ENCODE data around the gene TNFSF12.

TNFSF12 gene

GRCh38 chr17:7550344-7550743 lies 1.5 kb downstream of the TNFSF12 start:
- no peaks in the 10 kb centered on the region for H3K79me2 ChIP-seq (ENCODE audit: low read length)
- no peaks in the 10 kb centered on the region for H3K9me2 ChIP-seq (replicated peaks; ENCODE audit: insufficient read depth, low read length)
- DNase-seq: no peak
- H3F3A ChIP-seq (ENCODE audit: insufficient read depth, low read length): peaks cover 18% of the 10 kb centered on the region
- H4K20me1 ChIP-seq (ENCODE audit: insufficient read depth, low read length): no peaks in the 10 kb centered on the region
- TF ChIP-seq EZH2phosphoT487 (IDR thresholded peaks at IDR 0.05; ENCODE audit: low read length): no peak
- TF ChIP-seq CTCF (IDR thresholded peaks at IDR 0.05; ENCODE audit: low read length): no peak
- no peak for TF ChIP-seq EZH2 (optimal IDR thresholded peaks at IDR 0.05; ENCODE audit: low read depth, low read length)
- peaks cover 18% of the 10 kb centered on the region for H3K4me1 ChIP-seq (ENCODE audit: low read length)
- H2AFZ ChIP-seq (ENCODE audit: low read length): no peak overlapping the region
- no peak overlapping the region for H3K4me3 ChIP-seq (ENCODE audit: low read length)
- H3K9ac ChIP-seq (ENCODE audit: low read length): no peak overlapping the region
- H3K27ac ChIP-seq (ENCODE audit: low read length): no peak overlapping the region
- H3K9me3 ChIP-seq (replicated peaks; ENCODE audit: insufficient read depth, low read length): no peaks in the 10 kb centered on the region
- H3K36me3 ChIP-seq (replicated peaks; ENCODE audit: insufficient read depth, low read length): no peaks in the 10 kb centered on the region
- no peak overlapping the region for H3K4me2 ChIP-seq (ENCODE audit: low read depth, low read length)
- peaks cover 7% of the 10 kb centered on the region for H3K27me3 ChIP-seq (replicated peaks; ENCODE audit: insufficient read depth, low read length)

DNA sequence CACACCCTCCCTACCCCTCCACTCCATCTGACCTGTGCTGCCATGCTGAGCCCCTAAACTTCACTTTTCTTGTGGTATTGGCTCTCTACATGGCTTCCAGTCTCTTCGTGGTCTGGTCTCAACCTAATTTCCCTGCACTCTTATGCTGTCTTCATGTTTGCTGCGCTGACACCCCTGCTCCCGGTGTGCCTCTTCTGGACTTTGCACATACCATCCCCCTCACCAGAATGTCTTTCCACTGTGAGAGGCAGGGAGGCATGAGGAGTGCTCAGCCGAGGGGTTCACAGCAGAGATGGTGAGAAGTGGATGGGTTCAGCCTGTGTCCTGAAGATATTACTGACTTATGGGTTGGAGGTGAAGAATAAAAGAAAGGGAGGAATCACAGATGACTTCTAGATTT lies 2.5 kb downstream of the TNFSF12 start:
- Histone ChIP-seq H3K4me2 (ENCODE audit: low read depth, low read length) (no peak overlapping the region), H4K20me1 (ENCODE audit: insufficient read depth, low read length) (no peaks in the 10 kb centered on the region), H3K27me3 (replicated peaks; ENCODE audit: insufficient read depth, low read length) (peaks cover 7% of the 10 kb centered on the region), H3F3A (ENCODE audit: insufficient read depth, low read length) (peaks cover 18% of the 10 kb centered on the region), H3K9me2 (replicated peaks; ENCODE audit: insufficient read depth, low read length) (no peaks in the 10 kb centered on the region), H2AFZ (ENCODE audit: low read length) (no peak overlapping the region), H3K9ac (ENCODE audit: low read length) (no peak overlapping the region), H3K79me2 (ENCODE audit: low read length) (no peaks in the 10 kb centered on the region), H3K4me3 (ENCODE audit: low read length) (no peak overlapping the region), H3K36me3 (replicated peaks; ENCODE audit: insufficient read depth, low read length) (no peaks in the 10 kb centered on the region), H3K9me3 (replicated peaks; ENCODE audit: insufficient read depth, low read length) (no peaks in the 10 kb centered on the region), H3K27ac (ENCODE audit: low read length) (no peak overlapping the region), H3K4me1 (ENCODE audit: low read length) (peaks cover 18% of the 10 kb centered on the region)
- no peak for DNase-seq
- TF ChIP-seq CTCF (IDR thresholded peaks at IDR 0.05; ENCODE audit: low read length): no peak
- TF ChIP-seq EZH2phosphoT487 (IDR thresholded peaks at IDR 0.05; ENCODE audit: low read length): no peak
- TF ChIP-seq EZH2 (optimal IDR thresholded peaks at IDR 0.05; ENCODE audit: low read depth, low read length): no peak

GRCh38 chr17:7552621-7553051 lies 3.8 kb downstream of the TNFSF12 start:
- Histone ChIP-seq H3K4me1 (ENCODE audit: low read length) (peaks cover 21% of the 10 kb centered on the region), H3K9me2 (replicated peaks; ENCODE audit: insufficient read depth, low read length) (no peaks in the 10 kb centered on the region), H3K79me2 (ENCODE audit: low read length) (no peaks in the 10 kb centered on the region), H4K20me1 (ENCODE audit: insufficient read depth, low read length) (no peaks in the 10 kb centered on the region), H3F3A (ENCODE audit: insufficient read depth, low read length) (peaks cover 18% of the 10 kb centered on the region), H3K36me3 (replicated peaks; ENCODE audit: insufficient read depth, low read length) (no peaks in the 10 kb centered on the region), H2AFZ (ENCODE audit: low read length) (no peak overlapping the region), H3K9ac (ENCODE audit: low read length) (no peak overlapping the region), H3K27me3 (replicated peaks; ENCODE audit: insufficient read depth, low read length) (peaks cover 7% of the 10 kb centered on the region), H3K4me2 (ENCODE audit: low read depth, low read length) (peak overlapping the region; percentile 56; the same call in 1 of the 2 replicates), H3K4me3 (ENCODE audit: low read length) (no peak overlapping the region), H3K27ac (ENCODE audit: low read length) (peak overlapping the region; percentile 62; the same call in 1 of the 2 replicates), H3K9me3 (replicated peaks; ENCODE audit: insufficient read depth, low read length) (no peaks in the 10 kb centered on the region)
- DNase-seq: peak; percentile 84
- TF ChIP-seq EZH2phosphoT487 (IDR thresholded peaks at IDR 0.05; ENCODE audit: low read length) (no peak), CTCF (IDR thresholded peaks at IDR 0.05; ENCODE audit: low read length) (no peak), EZH2 (optimal IDR thresholded peaks at IDR 0.05; ENCODE audit: low read depth, low read length) (no peak)
